Hematopoietic multipotent progenitor cell treated with erythropoietin and hydrocortisone succinate and interleukin-3 and kit ligand, for 4 days (in vitro differentiated cells): ENCODE data around the gene MAGEA6.
"Not testable (repeated sequence)": the region's sequence is repeated elsewhere in the genome, so short reads cannot be mapped to it uniquely, and the experiment has no call there.

Experiments
- DNase-seq: peaks from one replicate; pipeline ENCODE4 v3.0.0-alpha.2; 2015

The MAGEA6 gene, protein sequence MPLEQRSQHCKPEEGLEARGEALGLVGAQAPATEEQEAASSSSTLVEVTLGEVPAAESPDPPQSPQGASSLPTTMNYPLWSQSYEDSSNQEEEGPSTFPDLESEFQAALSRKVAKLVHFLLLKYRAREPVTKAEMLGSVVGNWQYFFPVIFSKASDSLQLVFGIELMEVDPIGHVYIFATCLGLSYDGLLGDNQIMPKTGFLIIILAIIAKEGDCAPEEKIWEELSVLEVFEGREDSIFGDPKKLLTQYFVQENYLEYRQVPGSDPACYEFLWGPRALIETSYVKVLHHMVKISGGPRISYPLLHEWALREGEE

DNA sequence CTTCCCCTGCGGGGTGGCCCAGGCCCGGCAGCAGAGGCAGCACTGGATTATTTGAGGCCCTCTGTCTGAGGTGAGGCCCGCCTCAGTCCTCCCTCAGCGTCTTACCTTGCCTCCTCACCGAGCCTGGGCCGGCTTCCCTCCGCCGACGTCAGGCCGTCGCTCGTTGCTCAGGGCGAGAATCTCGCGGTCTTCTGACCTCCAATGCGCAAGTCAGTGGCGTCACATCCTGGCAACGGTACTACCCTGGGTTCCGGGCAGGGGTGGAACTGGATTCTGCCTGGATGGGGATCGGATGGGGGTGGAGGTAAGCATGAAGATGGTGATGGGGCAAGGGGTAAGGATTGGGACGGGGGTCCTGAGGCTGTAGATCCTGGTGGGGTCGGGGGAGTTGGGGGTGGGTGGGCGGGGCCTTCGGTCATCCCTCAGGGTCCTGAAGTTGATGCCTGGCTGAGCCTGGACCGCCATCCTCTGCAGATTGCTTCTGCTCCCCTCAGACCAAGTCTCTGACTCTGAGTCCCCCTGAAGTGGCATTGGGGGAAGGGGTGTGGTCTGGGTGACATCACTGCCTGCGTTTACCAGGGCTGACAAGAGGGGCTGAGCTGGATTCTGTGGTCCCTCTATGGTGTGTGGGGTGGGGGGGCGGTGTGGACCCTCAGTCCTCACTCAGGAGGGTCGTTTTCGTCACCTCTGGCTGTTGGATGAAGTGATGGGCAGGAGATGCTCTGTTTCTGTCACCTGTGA, at the start of gene MAGEA6:
Gene MAGEA6 (minus strand): TSS at position 141 of the 741 bp plus-strand sequence. CDS start 2,039 bp downstream, outside the sequence.
- not testable (repeated sequence) for DNase-seq

DNA sequence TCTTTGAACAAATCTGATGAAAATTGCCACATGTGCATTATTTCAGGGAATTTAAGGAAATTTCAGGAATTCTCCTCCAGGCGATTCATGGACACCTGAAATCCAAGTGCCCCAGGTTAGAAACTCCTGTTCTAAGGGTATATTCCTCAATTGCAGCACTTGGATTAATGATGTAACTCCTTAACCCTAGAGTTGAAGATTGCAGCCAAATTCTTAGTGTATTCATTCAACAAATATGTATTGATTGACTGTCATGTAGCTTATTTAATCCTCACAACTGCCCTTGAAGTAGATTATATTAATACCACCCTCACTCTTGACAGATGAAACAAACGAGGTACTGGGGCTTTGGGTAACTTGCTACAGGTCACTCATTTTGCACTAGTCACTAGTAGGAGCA, 49.8 kb upstream of the MAGEA6 start:
- no peak for DNase-seq

- no peak for DNase-seq
Measured at GRCh38 chrX:152818356-152818755, 48.9 kb upstream of the MAGEA6 start.

- DNase-seq = peak; percentile 48
Measured at GRCh38 chrX:152817078-152817764, 47.7 kb upstream of the MAGEA6 start.

DNA sequence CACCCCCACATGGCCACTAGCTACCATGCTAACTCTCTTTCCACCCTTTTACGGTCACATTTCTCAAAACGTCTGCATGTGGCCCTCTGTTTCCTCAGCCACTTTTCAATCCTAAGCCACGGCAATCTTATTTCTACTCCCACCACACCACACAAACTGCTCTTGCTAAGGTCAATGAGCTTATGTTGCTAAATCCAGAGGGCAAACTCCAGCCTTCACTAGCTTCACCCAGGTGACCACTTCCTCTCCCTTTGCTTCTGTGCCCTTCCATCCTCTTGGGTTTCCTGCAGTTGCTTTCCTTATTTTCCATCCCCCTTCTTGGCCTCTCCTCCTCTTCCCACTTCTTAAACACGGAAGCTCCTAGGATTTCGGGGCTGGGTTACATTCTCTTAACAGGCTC, 44.6 kb upstream of the MAGEA6 start:
- no peak for DNase-seq

GRCh38 chrX:152813206-152813605, 43.7 kb upstream of the MAGEA6 start:
- DNase-seq = no peak

GRCh38 chrX:152810403-152810802, 40.9 kb upstream of the MAGEA6 start:
- no peak for DNase-seq

- no peak for DNase-seq
Measured at GRCh38 chrX:152806035-152806434, 36.5 kb upstream of the MAGEA6 start.

DNA sequence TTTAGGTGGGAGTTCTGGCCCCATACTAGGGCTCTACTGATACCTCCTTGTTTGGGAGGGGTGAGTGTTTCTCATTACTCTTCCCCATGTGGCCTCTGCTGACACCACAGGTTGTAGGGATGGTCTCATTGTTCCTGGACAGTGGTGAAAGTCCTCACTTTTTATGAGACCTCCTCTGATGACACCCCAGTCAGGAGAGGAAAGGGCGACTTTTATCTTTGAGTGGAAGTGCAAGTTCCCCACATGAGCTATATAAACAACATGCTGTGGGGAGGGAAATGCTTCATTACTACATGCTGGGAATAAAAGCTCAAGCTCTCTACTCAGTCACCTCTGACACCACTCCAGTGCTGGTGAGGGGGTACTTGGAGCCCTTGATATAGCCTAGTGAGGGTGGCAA, 29.5 kb upstream of the MAGEA6 start:
- DNase-seq = no peak

GRCh38 chrX:152787062-152787461, 17.6 kb upstream of the MAGEA6 start:
- not testable (repeated sequence) for DNase-seq

- not testable (repeated sequence) for DNase-seq
Measured at GRCh38 chrX:152766562-152766961, 2.9 kb downstream of the MAGEA6 start.

DNA sequence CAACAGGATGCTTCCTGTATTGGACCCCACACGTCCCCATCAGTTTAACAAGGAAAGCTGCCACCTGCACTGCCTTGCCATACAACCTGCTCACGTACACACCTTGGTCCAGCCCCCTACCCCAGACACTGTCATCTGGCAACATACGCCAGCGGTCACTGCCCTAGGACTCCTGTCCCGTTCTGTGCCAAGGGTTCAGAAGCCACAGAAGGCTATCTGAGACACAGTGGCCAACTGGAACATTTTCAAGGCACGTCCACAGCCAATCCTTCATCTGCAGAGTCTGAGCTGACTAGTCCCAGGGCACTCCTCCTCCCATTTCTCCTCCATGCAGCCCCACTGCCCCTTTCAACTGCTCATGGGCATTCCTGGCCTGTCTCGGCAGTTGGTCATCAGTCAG, 7.9 kb downstream of the MAGEA6 start:
- DNase-seq = not testable (repeated sequence)

GRCh38 chrX:152759544-152759943, 9.9 kb downstream of the MAGEA6 start:
- not testable (repeated sequence) for DNase-seq

GRCh38 chrX:152758918-152759317, 10.6 kb downstream of the MAGEA6 start, which contains the start of gene CSAG3:
CSAG3 (plus strand) TSS chrX:152759218.
- DNase-seq = not testable (repeated sequence)

GRCh38 chrX:152754871-152755270, 14.6 kb downstream of the MAGEA6 start:
- not testable (repeated sequence) for DNase-seq

- DNase-seq = not testable (repeated sequence)
Measured at GRCh38 chrX:152753686-152754650, 15.5 kb downstream of the MAGEA6 start, which contains the start of gene MAGEA2. MAGEA2 (minus strand) TSS chrX:152753842; CDS start chrX:152751363, 2,479 bp downstream.

DNA sequence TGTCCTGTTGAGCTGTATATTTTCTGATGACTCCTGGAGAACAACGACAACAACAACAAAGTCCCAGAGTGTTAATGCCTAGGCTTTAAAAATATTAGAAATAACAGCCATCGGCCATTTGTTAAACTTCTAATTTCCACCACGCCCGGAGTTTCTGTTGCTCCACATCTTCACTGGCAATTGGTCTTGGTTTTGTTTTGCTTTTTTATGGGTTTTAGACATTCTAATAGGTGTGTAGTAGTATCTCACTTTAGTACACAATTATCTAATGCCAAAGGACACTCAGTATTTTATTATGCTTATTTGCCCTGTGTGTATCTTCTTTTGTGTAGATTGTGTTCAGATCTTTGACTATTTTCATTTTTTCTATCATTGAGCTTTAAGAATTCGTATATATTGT, 30.9 kb downstream of the MAGEA6 start:
- no peak for DNase-seq

DNA sequence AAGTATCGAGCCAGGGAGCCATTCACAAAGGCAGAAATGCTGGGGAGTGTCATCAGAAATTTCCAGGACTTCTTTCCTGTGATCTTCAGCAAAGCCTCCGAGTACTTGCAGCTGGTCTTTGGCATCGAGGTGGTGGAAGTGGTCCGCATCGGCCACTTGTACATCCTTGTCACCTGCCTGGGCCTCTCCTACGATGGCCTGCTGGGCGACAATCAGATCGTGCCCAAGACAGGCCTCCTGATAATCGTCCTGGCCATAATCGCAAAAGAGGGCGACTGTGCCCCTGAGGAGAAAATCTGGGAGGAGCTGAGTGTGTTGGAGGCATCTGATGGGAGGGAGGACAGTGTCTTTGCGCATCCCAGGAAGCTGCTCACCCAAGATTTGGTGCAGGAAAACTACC, 33.0 kb downstream of the MAGEA6 start:
- not testable (repeated sequence) for DNase-seq

DNA sequence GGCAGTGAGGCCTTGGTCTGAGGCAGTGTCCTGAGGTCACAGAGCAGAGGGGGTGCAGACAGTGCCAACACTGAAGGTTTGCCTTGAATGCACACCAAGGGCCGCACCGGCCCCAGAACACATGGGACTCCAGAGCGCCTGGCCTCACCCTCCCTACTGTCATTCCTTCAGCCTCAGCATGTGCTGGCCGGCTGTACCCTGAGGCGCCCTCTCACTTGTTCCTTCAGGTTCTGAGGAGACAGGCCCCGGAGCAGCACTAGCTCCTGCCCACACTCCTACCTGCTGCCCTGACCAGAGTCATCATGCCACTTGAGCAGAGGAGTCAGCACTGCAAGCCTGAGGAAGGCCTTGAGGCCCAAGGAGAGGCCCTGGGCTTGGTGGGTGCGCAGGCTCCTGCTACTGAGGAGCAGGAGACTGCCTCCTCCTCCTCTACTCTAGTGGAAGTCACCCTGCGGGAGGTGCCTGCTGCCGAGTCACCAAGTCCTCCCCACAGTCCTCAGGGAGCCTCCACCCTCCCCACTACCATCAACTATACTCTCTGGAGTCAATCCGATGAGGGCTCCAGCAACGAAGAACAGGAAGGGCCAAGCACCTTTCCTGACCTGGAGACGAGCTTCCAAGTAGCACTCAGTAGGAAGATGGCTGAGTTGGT, 33.5 kb downstream of the MAGEA6 start:
- DNase-seq = no peak

DNA sequence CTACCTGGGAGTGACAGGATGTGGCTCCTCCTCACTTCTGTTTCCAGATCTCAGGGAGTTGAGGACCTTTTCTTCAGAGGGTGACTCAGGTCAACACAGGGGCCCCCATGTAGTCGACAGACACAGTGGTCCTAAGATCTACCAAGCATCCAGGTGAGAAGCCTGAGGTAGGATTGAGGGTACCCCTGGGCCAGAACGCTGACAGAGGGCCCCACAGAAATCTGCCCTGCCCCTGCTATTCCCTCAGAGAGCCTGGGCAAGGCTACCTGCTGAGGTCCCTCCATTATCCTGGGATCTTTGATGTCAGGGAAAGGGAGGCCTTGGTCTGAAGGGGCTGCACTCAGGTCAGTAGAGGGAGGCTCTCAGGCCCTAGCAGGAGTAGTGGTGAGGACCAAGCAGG, 34.4 kb downstream of the MAGEA6 start:
- no peak for DNase-seq

GRCh38 chrX:152734143-152734858, 35.2 kb downstream of the MAGEA6 start:
- DNase-seq = not testable (repeated sequence)
